ENCODE measurements around the gene ZNF213.

GRCh38 chr16:3190949-3191353 lies 56.1 kb downstream of the ZNF213 start:
- TF ChIP-seq SUZ12 (IDR thresholded peaks at IDR 0.05) (no peak), SP1 (IDR thresholded peaks at IDR 0.05) (no peak), FOXK2 (IDR thresholded peaks at IDR 0.05) (no peak), HDGF (IDR thresholded peaks at IDR 0.05; ENCODE audit: borderline replicate concordance) (no peak), ELF4 (IDR thresholded peaks at IDR 0.05) (no peak), BHLHE40 (IDR thresholded peaks at IDR 0.05; ENCODE audit: borderline replicate concordance) (no peak), FOXM1 (IDR thresholded peaks at IDR 0.05; ENCODE audit: borderline replicate concordance) (no peak)

All from HEK293T (cell line).